Sigmoid colon (tissue), 3 donors: ENCODE measurements around the gene CDC20.

Experiments used
- POLR2A ChIP-seq, 2 donors: fragments of 450-650 bp; IDR thresholded peaks; one replicate each; pipeline ENCODE4 v1.6.1; 2016; ENCODE audit warnings: antibody characterized with exemption in 2 of 2, mild to moderate bottlenecking in 2 of 2, moderate library complexity in 2 of 2
- TF ChIP-seq, protein P1 (sequence below), 4 experiments: fragments of 450-650 bp in 3 of 4; fragments of 200-600 bp in 1 of 4; IDR thresholded peaks; one replicate each; pipeline ENCODE4 v1.5.1; 2016 to 2019; ENCODE audit warnings: antibody characterized with exemption in 4 of 4, mild to moderate bottlenecking in 3 of 4, moderate library complexity in 2 of 4

DNA sequence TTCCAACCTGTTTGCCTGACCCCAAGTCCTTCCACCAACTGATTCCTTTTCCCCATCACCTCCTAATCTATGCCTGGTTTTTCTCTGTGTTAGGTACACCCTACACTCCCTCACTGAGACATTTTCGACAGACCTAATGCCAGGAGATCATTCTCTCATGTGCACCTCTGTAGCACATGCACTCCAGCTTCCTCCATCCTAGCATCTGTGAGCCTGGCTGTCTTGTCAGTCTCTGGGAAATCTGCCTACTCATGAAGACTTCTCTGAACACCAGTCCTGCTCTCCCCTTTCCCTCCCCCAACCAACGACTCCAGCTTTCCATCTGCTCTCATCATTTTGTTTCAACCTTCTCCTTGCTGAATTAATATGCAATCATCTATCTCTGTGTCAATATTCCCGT is 29.8 kb downstream of the CDC20 start:
- TF ChIP-seq, protein P1, sequence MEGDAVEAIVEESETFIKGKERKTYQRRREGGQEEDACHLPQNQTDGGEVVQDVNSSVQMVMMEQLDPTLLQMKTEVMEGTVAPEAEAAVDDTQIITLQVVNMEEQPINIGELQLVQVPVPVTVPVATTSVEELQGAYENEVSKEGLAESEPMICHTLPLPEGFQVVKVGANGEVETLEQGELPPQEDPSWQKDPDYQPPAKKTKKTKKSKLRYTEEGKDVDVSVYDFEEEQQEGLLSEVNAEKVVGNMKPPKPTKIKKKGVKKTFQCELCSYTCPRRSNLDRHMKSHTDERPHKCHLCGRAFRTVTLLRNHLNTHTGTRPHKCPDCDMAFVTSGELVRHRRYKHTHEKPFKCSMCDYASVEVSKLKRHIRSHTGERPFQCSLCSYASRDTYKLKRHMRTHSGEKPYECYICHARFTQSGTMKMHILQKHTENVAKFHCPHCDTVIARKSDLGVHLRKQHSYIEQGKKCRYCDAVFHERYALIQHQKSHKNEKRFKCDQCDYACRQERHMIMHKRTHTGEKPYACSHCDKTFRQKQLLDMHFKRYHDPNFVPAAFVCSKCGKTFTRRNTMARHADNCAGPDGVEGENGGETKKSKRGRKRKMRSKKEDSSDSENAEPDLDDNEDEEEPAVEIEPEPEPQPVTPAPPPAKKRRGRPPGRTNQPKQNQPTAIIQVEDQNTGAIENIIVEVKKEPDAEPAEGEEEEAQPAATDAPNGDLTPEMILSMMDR (IDR thresholded peaks at IDR 0.05): no peak
- no peak for TF ChIP-seq POLR2A (IDR thresholded peaks at IDR 0.05)
